Effector CD8-positive, alpha-beta T cell (primary cell): ENCODE results near the gene MYH14.

Source experiments
- DNase-seq: peaks from one replicate; lab custom pipeline; 2025; lab: John Stamatoyannopoulos, UW

Gene MYH14

GRCh38 chr19:50290775-50291174 is 87.4 kb downstream of the MYH14 start:
- no peak for DNase-seq

- DNase-seq = no peak
Measured at GRCh38 chr19:50292216-50292827, 88.9 kb downstream of the MYH14 start.

GRCh38 chr19:50293263-50294004 is 90.0 kb downstream of the MYH14 start:
- DNase-seq = no peak

- DNase-seq = no peak
Measured at GRCh38 chr19:50300051-50300450, 96.6 kb downstream of the MYH14 start.

- DNase-seq = no peak
Measured at GRCh38 chr19:50300814-50301606, 97.6 kb downstream of the MYH14 start.

GRCh38 chr19:50301607-50301971 is 98.2 kb downstream of the MYH14 start:
- no peak for DNase-seq

- DNase-seq = no peak
Measured at GRCh38 chr19:50303558-50303957, 100.1 kb downstream of the MYH14 start.

GRCh38 chr19:50308991-50309390 is 105.6 kb downstream of the MYH14 start:
- DNase-seq = no peak

GRCh38 chr19:50309396-50310125 is 106.1 kb downstream of the MYH14 start:
- no peak for DNase-seq

GRCh38 chr19:50310759-50311465 is 107.5 kb downstream of the MYH14 start:
- DNase-seq = no peak

- no peak for DNase-seq
Measured at GRCh38 chr19:50311723-50312635, 108.6 kb downstream of the MYH14 start.

- no peak for DNase-seq
Measured at GRCh38 chr19:50312967-50313811, 109.8 kb downstream of the MYH14 start.

GRCh38 chr19:50313812-50314536 is 110.6 kb downstream of the MYH14 start:
- DNase-seq = no peak

GRCh38 chr19:50314724-50315708 is 111.6 kb downstream of the MYH14 start:
- DNase-seq = no peak

GRCh38 chr19:50315773-50316448 is 112.5 kb downstream of the MYH14 start:
- DNase-seq = no peak

GRCh38 chr19:50317115-50317514 is 113.7 kb downstream of the MYH14 start:
- DNase-seq = no peak

GRCh38 chr19:50318438-50318837 is 115.0 kb downstream of the MYH14 start:
- DNase-seq = no peak
